Measurements from ENCODE around the gene RHEX. TPM values are rescaled to one million over a fixed set of nuclear protein-coding genes. Genes with fewer than 3 reads are reported as not detected.
A peak's percentile ranks its signal among the peaks of the same experiment; 100 is the strongest.

Gene RHEX
- total RNA-seq, 1 donor from 2014 or later = not detected

GRCh38 chr1:206135248-206135647 is 82.3 kb downstream of the RHEX start:
- Mint-ChIP-seq H3K9me3 (no peaks in the 10 kb centered on the region), H3K36me3 (ENCODE audit: low read depth) (no peaks in the 10 kb centered on the region)

GRCh38 chr1:206136241-206136640 is 83.3 kb downstream of the RHEX start:
- Mint-ChIP-seq H3K27me3 (peaks cover 46% of the 10 kb centered on the region), H3K36me3 (ENCODE audit: low read depth) (no peaks in the 10 kb centered on the region), H3K9me3 (no peaks in the 10 kb centered on the region), H3K27ac (no peak overlapping the region), H3K4me3 (no peak overlapping the region), H3K4me1 (no peaks in the 10 kb centered on the region)
- intact Hi-C loops (cut with micrococcal nuclease) = no loop called here
- DNase-seq = no peak

More at GRCh38 chr1:206135248-206135647, 82.3 kb downstream of the RHEX start:
- peaks cover 42% of the 10 kb centered on the region for H3K27me3 Mint-ChIP-seq
- no peaks in the 10 kb centered on the region for H3K4me1 Mint-ChIP-seq
- intact Hi-C loops (cut with micrococcal nuclease) = no loop called here
- no peak overlapping the region for H3K4me3 Mint-ChIP-seq
- H3K27ac Mint-ChIP-seq = no peak overlapping the region
- no peak for DNase-seq

- Mint-ChIP-seq H3K27me3 (peaks cover 58% of the 10 kb centered on the region), H3K27ac (no peak overlapping the region), H3K4me3 (no peak overlapping the region), H3K4me1 (peaks cover 7% of the 10 kb centered on the region), H3K36me3 (ENCODE audit: low read depth) (no peaks in the 10 kb centered on the region), H3K9me3 (no peaks in the 10 kb centered on the region)
- intact Hi-C loops (cut with micrococcal nuclease) = no loop called here
- peak; percentile 43 for DNase-seq
These were observed 89.0 kb downstream of the RHEX start for GRCh38 chr1:206142011-206142410.

- Mint-ChIP-seq H3K27ac (no peak overlapping the region), H3K9me3 (peaks cover 4% of the 10 kb centered on the region), H3K4me3 (no peak overlapping the region), H3K27me3 (peaks cover 56% of the 10 kb centered on the region), H3K4me1 (peaks cover 7% of the 10 kb centered on the region), H3K36me3 (ENCODE audit: low read depth) (no peaks in the 10 kb centered on the region)
- no peak for DNase-seq
- intact Hi-C loops (cut with micrococcal nuclease) = no loop called here
These were observed 89.8 kb downstream of the RHEX start for GRCh38 chr1:206142770-206143169.

GRCh38 chr1:206143537-206144172 is 90.7 kb downstream of the RHEX start:
- Mint-ChIP-seq H3K36me3 (ENCODE audit: low read depth) (no peaks in the 10 kb centered on the region), H3K9me3 (peaks cover 4% of the 10 kb centered on the region), H3K4me1 (peaks cover 7% of the 10 kb centered on the region), H3K27ac (no peak overlapping the region), H3K4me3 (no peak overlapping the region), H3K27me3 (peaks cover 51% of the 10 kb centered on the region)
- intact Hi-C loops (cut with micrococcal nuclease) = no loop called here
- peak; percentile 47 for DNase-seq

GRCh38 chr1:206144605-206145004 is 91.6 kb downstream of the RHEX start:
- intact Hi-C loops (cut with micrococcal nuclease) = no loop called here
- no peak overlapping the region for H3K4me3 Mint-ChIP-seq
- H3K27me3 Mint-ChIP-seq = peaks cover 46% of the 10 kb centered on the region
- no peaks in the 10 kb centered on the region for H3K36me3 Mint-ChIP-seq (ENCODE audit: low read depth)
- H3K4me1 Mint-ChIP-seq = peaks cover 7% of the 10 kb centered on the region
- H3K27ac Mint-ChIP-seq = no peak overlapping the region
- H3K9me3 Mint-ChIP-seq = peaks cover 4% of the 10 kb centered on the region
- DNase-seq = no peak

GRCh38 chr1:206145771-206146290 is 92.9 kb downstream of the RHEX start:
- Mint-ChIP-seq H3K36me3 (ENCODE audit: low read depth) (no peaks in the 10 kb centered on the region), H3K27me3 (peaks cover 34% of the 10 kb centered on the region)
- intact Hi-C loops (cut with micrococcal nuclease) = no loop called here

More at GRCh38 chr1:206145771-206146290, 92.9 kb downstream of the RHEX start:
- no peak overlapping the region for H3K27ac Mint-ChIP-seq
- H3K9me3 Mint-ChIP-seq = peaks cover 4% of the 10 kb centered on the region
- DNase-seq = peak; percentile 37
- no peak overlapping the region for H3K4me3 Mint-ChIP-seq
- H3K4me1 Mint-ChIP-seq = peaks cover 7% of the 10 kb centered on the region

Other genes starting within 250 kb of the RHEX start
- 29.5 and 30.1 TPM in 2 replicates for gene SLC41A1, start 240.0 kb upstream of the RHEX start, total RNA-seq
- 0.16 and 0.71 TPM in 2 replicates for gene PM20D1, start 203.0 kb upstream of the RHEX start, total RNA-seq
- not detected in 2 replicates for gene SLC26A9, start 109.7 kb upstream of the RHEX start, total RNA-seq
- not detected in 2 replicates for gene RAB7B, start 49.8 kb upstream of the RHEX start, total RNA-seq
- gene CTSE, start 29.3 kb upstream of the RHEX start, total RNA-seq = not detected in 2 replicates
- gene AVPR1B, start 64.2 kb downstream of the RHEX start, total RNA-seq = not detected in 2 replicates
- gene FAM72A, start 149.7 kb downstream of the RHEX start, total RNA-seq = 29.1 and 35.5 TPM in 2 replicates
- 102 and 105 TPM in 2 replicates for gene SRGAP2, start 150.4 kb downstream of the RHEX start, total RNA-seq